Keratinocyte (primary cell): ENCODE data around the gene NSG2. TPM values are rescaled to one million over a fixed set of nuclear protein-coding genes. Genes with fewer than 3 reads are reported as not detected.

ENCODE experiments used
- DNase-seq: peaks from one replicate; pipeline ENCODE4 v3.0.0-alpha.2; 2011; ENCODE audit warnings: low read depth, missing footprints, low spot score
- FAIRE-seq: peaks from 2 replicates; lab custom pipeline; 2011; peaks lifted over from hg19 to GRCh38; lab: Jason Lieb, UNC
- H2AFZ ChIP-seq: 2 replicates; pipeline ENCODE4 v1.6.0; 2012; ENCODE audit warnings: low read length, control low read depth, inconsistent platforms; ENCODE audit not compliant: control insufficient read depth
- H3K27ac ChIP-seq: 2 replicates; pipeline ENCODE4 v1.5.1; 2011; ENCODE audit warnings: low read length; ENCODE audit not compliant: control insufficient read depth, insufficient read depth
- H3K27me3 ChIP-seq: 3 replicates; pipeline ENCODE4 v1.6.0; 2011; ENCODE audit warnings: low read length; ENCODE audit not compliant: control insufficient read depth, insufficient read depth; ENCODE audit errors: extremely low read depth
- H3K36me3 ChIP-seq, 2 experiments: 2 replicates in 1 of 2; 3 replicates in 1 of 2; pipeline ENCODE4 v1.5.1; 2011; ENCODE audit warnings: low read length in 2 of 2, mild to moderate bottlenecking in 1 of 2; ENCODE audit not compliant: control insufficient read depth in 2 of 2, insufficient read depth in 2 of 2; ENCODE audit errors: extremely low read depth in 1 of 2
- H3K4me1 ChIP-seq: 3 replicates; pipeline ENCODE4 v1.5.1; 2011; ENCODE audit warnings: low read length; ENCODE audit not compliant: control insufficient read depth, insufficient read depth; ENCODE audit errors: extremely low read depth
- H3K4me2 ChIP-seq: 3 replicates; pipeline ENCODE4 v1.6.0; 2011; ENCODE audit warnings: low read depth, low read length; ENCODE audit not compliant: control insufficient read depth, insufficient read depth; ENCODE audit errors: extremely low read depth
- H3K4me3 ChIP-seq, 3 experiments: fragments of 200-600 bp in 1 of 3; sonication (generic) in 1 of 3; 2 replicates in 2 of 3; 3 replicates in 1 of 3; pipeline ENCODE4 v1.5.1; 2011 to 2016; ENCODE audit warnings: low read length in 3 of 3, mild to moderate bottlenecking in 3 of 3, control low read depth in 2 of 3, inconsistent platforms in 1 of 3, low read depth in 1 of 3, mixed read lengths in 1 of 3, mixed run types in 1 of 3, moderate library complexity in 1 of 3; ENCODE audit not compliant: control insufficient read depth in 2 of 3, insufficient read depth in 2 of 3; ENCODE audit errors: extremely low read depth in 1 of 3
- H3K79me2 ChIP-seq: 2 replicates; pipeline ENCODE4 v1.6.0; 2012; ENCODE audit warnings: low read length; ENCODE audit not compliant: control insufficient read depth, insufficient read depth
- H3K9ac ChIP-seq: 3 replicates; pipeline ENCODE4 v1.6.0; 2011; ENCODE audit warnings: low read length; ENCODE audit not compliant: control insufficient read depth, insufficient read depth; ENCODE audit errors: extremely low read depth
- H3K9me1 ChIP-seq: 3 replicates; pipeline ENCODE4 v1.6.0; 2011; ENCODE audit warnings: low read length; ENCODE audit not compliant: control insufficient read depth, insufficient read depth; ENCODE audit errors: extremely low read depth
- H3K9me3 ChIP-seq: 2 replicates; pipeline ENCODE4 v1.5.1; 2012; ENCODE audit warnings: low read depth, low read length; ENCODE audit not compliant: control insufficient read depth
- H4K20me1 ChIP-seq: 3 replicates; pipeline ENCODE4 v1.6.0; 2011; ENCODE audit warnings: low read length; ENCODE audit not compliant: control insufficient read depth, insufficient read depth; ENCODE audit errors: extremely low read depth
- EZH2 ChIP-seq: IDR thresholded peaks from one replicate; pipeline ENCODE4 v1.6.1; 2012; ENCODE audit warnings: inconsistent platforms, mild to moderate bottlenecking, low read length, moderate library complexity
- dilution Hi-C: fragments of 300-500 bp; cut with MboI; formaldehyde crosslinking; loops from one replicate; pipeline ENCODE4 v1.7.0; 2020; ENCODE audit warnings: low sequenced_read_pairs; ENCODE audit not compliant: extremely low pct_ligation_motif_present
- polyA plus RNA-seq, 5 experiments: library from polyadenylated mRNA; depleted of rRNA in 3 of 5; stranded (reverse) in 3 of 5; stranded (forward) in 1 of 5; unstranded in 1 of 5; fragments of >200 nt; gene quantifications; 1 replicate in 1 of 5; 2 replicates in 3 of 5; 3 replicates in 1 of 5; pipeline versions ENCODE4 v1.2.1 to v1.2.3, GENCODE V29; 2011 to 2012; ENCODE audit warnings: missing spikeins in 2 of 5, low read depth in 1 of 5, low replicate concordance in 1 of 5
- TF ChIP-seq, protein P1 (sequence below), 3 experiments: IDR thresholded peaks in 1 of 3; conservative IDR thresholded peaks in 1 of 3; optimal IDR thresholded peaks in 1 of 3; 2 replicates in 2 of 3; 3 replicates in 1 of 3; pipeline versions ENCODE3 to v1.5.1; 2011; ENCODE audit warnings: low read length in 3 of 3, mild to moderate bottlenecking in 3 of 3, moderate library complexity in 2 of 3, control low read depth in 1 of 3, inconsistent platforms in 1 of 3; ENCODE audit not compliant: insufficient read depth in 2 of 3; ENCODE audit errors: extremely low read depth in 1 of 3

The NSG2 gene
- polyA plus RNA-seq, 1 donor (not counting 4 experiments of a cell fraction or from before 2014, with no cell fraction given): not detected

DNA sequence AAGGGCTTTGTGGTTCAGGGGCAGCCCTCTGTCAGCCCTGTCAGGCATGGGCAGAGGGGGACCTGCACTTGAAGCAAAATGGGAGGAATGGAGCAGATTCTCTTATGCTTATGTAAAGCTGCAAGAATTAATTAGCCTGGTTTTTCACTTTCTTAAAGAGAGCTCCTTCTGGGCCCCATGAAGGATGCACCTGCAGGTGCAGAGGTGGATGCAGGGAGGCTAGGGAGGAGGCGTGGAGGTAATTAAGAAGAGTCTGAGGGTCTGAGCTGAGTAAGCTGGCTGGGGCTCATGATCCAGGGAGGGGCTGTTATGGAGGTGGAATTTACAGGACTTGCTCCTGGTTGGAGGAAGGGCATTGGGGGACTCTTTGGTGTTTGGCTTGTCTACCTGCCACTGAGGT lies 22.0 kb downstream of the NSG2 start:
- Histone ChIP-seq H3K27ac (no peak overlapping the region), H3K27me3 (no peaks in the 10 kb centered on the region), H3K79me2 (no peaks in the 10 kb centered on the region), H3K4me3 (no peak overlapping the region), H4K20me1 (no peaks in the 10 kb centered on the region), H3K9me1 (no peaks in the 10 kb centered on the region), H3K36me3 (no peaks in the 10 kb centered on the region), H3K9me3 (no peaks in the 10 kb centered on the region), H3K9ac (no peak overlapping the region), H2AFZ (no peak overlapping the region), H3K4me2 (no peak overlapping the region), H3K4me1 (no peaks in the 10 kb centered on the region)
- dilution Hi-C loops: no loop called here
- FAIRE-seq (no peak), DNase-seq (no peak)
- TF ChIP-seq, protein P1, sequence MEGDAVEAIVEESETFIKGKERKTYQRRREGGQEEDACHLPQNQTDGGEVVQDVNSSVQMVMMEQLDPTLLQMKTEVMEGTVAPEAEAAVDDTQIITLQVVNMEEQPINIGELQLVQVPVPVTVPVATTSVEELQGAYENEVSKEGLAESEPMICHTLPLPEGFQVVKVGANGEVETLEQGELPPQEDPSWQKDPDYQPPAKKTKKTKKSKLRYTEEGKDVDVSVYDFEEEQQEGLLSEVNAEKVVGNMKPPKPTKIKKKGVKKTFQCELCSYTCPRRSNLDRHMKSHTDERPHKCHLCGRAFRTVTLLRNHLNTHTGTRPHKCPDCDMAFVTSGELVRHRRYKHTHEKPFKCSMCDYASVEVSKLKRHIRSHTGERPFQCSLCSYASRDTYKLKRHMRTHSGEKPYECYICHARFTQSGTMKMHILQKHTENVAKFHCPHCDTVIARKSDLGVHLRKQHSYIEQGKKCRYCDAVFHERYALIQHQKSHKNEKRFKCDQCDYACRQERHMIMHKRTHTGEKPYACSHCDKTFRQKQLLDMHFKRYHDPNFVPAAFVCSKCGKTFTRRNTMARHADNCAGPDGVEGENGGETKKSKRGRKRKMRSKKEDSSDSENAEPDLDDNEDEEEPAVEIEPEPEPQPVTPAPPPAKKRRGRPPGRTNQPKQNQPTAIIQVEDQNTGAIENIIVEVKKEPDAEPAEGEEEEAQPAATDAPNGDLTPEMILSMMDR (optimal IDR thresholded peaks at IDR 0.05 in 1 of 3, IDR thresholded peaks at IDR 0.05 in 1 of 3, conservative IDR thresholded peaks at IDR 0.05 in 1 of 3; ENCODE audit: extremely low read depth in 1 of 3, insufficient read depth in 2 of 3, low read length in 3 of 3): no peak
- TF ChIP-seq EZH2: no peak

DNA sequence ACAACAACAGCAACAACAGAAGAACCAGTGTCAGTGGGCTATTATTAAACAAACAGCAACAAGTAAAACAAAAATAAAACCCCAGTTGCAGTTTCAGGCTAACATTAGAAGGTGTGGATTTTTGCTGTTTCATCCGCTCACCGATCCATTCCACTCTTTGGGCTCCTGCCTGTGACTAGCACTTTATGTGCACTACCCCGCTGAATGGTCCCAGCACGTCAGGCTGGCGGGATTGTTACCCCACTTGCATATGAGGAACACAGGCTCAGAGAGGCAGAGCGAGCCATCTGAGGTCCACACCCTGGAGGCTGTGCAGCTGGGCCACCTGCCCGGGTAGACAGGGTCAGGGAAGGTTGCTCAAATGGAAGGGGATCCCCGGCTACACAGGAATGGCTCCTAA lies 26.0 kb downstream of the NSG2 start:
- H3K4me1 ChIP-seq: no peaks in the 10 kb centered on the region
- no peaks in the 10 kb centered on the region for H3K9me1 ChIP-seq
- no peak overlapping the region for H3K4me3 ChIP-seq
- H3K36me3 ChIP-seq: no peaks in the 10 kb centered on the region
- no peaks in the 10 kb centered on the region for H3K9me3 ChIP-seq
- DNase-seq (no peak), FAIRE-seq (no peak)
- H3K4me2 ChIP-seq: no peak overlapping the region
- H3K27ac ChIP-seq: no peak overlapping the region
- dilution Hi-C loops: no loop called here
- H3K27me3 ChIP-seq: no peaks in the 10 kb centered on the region
- TF ChIP-seq, protein P1 (optimal IDR thresholded peaks at IDR 0.05 in 1 of 3, IDR thresholded peaks at IDR 0.05 in 1 of 3, conservative IDR thresholded peaks at IDR 0.05 in 1 of 3; ENCODE audit: extremely low read depth in 1 of 3, insufficient read depth in 2 of 3, low read length in 3 of 3): no peak
- no peak for TF ChIP-seq EZH2
- no peak overlapping the region for H3K9ac ChIP-seq
- no peaks in the 10 kb centered on the region for H3K79me2 ChIP-seq
- no peaks in the 10 kb centered on the region for H4K20me1 ChIP-seq
- H2AFZ ChIP-seq: no peak overlapping the region
